22Rv1 (cell line): ENCODE results near the gene RERE.

ENCODE experiments used
- ZFX ChIP-seq: fragments of 450-650 bp; IDR thresholded peaks from 2 replicates; pipeline ENCODE4 v1.6.1; 2017; ENCODE audit warnings: antibody characterized with exemption, borderline replicate concordance
- TF ChIP-seq, protein P1 (sequence below): fragments of 450-650 bp; IDR thresholded peaks from 2 replicates; pipeline ENCODE4 v1.5.1; 2017; ENCODE audit warnings: mild to moderate bottlenecking

DNA sequence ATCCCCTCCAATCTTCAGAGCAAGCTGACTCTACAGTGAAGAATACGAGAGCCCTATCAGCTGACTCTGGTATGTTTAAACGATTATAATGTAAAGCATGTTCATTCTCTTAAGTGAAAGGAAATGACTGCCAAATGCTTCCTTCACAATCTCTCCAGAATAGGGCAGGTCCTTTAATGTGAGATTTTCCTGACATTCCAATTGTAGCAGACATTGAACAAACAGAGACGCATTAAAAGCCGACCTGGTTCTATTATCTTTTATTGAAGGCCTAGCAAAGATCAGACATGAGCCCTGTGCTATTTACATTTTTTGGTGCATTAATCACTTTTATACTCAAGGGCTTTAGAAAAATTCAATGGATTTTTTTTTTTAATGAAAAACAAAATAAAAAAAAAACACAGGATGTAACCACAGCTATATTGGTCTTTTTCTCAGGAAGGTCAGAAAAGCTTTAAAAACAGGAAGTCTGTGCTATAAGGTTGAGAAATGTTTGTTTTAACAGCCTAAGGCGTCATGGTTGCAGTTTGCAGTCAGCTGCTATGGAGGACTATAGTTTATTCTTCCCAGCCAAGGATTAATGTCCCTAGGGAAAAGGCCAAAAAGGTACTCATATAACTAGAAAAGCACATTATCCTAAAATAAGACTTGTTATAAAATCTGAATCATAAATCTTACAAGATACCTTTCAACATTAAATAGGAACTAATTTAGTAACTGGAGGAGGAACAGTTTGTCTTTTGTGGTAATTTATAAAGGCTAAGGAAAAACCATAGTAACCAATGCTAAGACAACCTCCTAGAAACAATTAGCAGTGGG lies 104.8 kb downstream of the RERE start:
- TF ChIP-seq, protein P1, sequence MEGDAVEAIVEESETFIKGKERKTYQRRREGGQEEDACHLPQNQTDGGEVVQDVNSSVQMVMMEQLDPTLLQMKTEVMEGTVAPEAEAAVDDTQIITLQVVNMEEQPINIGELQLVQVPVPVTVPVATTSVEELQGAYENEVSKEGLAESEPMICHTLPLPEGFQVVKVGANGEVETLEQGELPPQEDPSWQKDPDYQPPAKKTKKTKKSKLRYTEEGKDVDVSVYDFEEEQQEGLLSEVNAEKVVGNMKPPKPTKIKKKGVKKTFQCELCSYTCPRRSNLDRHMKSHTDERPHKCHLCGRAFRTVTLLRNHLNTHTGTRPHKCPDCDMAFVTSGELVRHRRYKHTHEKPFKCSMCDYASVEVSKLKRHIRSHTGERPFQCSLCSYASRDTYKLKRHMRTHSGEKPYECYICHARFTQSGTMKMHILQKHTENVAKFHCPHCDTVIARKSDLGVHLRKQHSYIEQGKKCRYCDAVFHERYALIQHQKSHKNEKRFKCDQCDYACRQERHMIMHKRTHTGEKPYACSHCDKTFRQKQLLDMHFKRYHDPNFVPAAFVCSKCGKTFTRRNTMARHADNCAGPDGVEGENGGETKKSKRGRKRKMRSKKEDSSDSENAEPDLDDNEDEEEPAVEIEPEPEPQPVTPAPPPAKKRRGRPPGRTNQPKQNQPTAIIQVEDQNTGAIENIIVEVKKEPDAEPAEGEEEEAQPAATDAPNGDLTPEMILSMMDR = no peak
- TF ChIP-seq ZFX = no peak
